ENCODE measurements around the gene CX3CR1. TPM values are rescaled to one million over a fixed set of nuclear protein-coding genes. Genes with fewer than 3 reads are reported as not detected.

CX3CR1 gene
- total and polyA plus RNA-seq, 10 of the 15 experiments (the other 5 are each of a cell fraction or from before 2014, with no cell fraction given), result 0.05 to 0.53 (median 0.15) TPM

GRCh38 chr3:39222462-39222861, 57.4 kb downstream of the CX3CR1 start:
- H3K79me2 ChIP-seq (ENCODE audit: control insufficient read depth, insufficient read depth, low read length), result no peaks in the 10 kb centered on the region
- ChIA-PET POLR2A (no interaction called here), SMC1A (ENCODE audit: uncharacterized antibody, unreplicated experiment) (no interaction called here), RAD21 (ENCODE audit: unreplicated experiment) (no interaction called here), CTCF (no interaction called here)
- intact Hi-C loops (cut with micrococcal nuclease; ENCODE audit: unreplicated experiment) (no loop called here), in situ Hi-C loops (cut with MboI) (no loop called here)
- H3K27me3 ChIP-seq (replicated peaks in 1 of 2; ENCODE audit: control insufficient read depth in 2 of 2, insufficient read depth in 2 of 2, low read length in 1 of 2), result no peaks in the 10 kb centered on the region
- no peaks in the 10 kb centered on the region for H3K9me3 ChIP-seq (replicated peaks; ENCODE audit: control insufficient read depth, insufficient read depth, low read length)
- no peak overlapping the region for H3K4me2 ChIP-seq (ENCODE audit: control insufficient read depth, insufficient read depth)
- H2AFZ ChIP-seq (ENCODE audit: control insufficient read depth, low read depth, low read length), result no peak overlapping the region
- FAIRE-seq, result no peak
- H3K9ac ChIP-seq (ENCODE audit: control insufficient read depth, insufficient read depth, low read length), result no peak overlapping the region
- no peak overlapping the region for H3K4me3 ChIP-seq
- no peak for ATAC-seq
- peaks cover 22% of the 10 kb centered on the region for H3K4me1 ChIP-seq (ENCODE audit: control insufficient read depth, insufficient read depth, low read length)
- no peak overlapping the region for H3K27ac ChIP-seq (ENCODE audit: control insufficient read depth, insufficient read depth)
- H3K36me3 ChIP-seq (ENCODE audit: control insufficient read depth in 2 of 2, insufficient read depth in 2 of 2, low read length in 1 of 2), result no peaks in the 10 kb centered on the region
- no peaks in the 10 kb centered on the region for H4K20me1 ChIP-seq (ENCODE audit: control insufficient read depth, insufficient read depth)
- no TSS peak for BruUV-seq (replicated peaks)
- DNase-seq (ENCODE audit: low read depth, low spot score), result no peak
- 79% methylated on average over 1 of the region's 1 CpG for WGBS (ENCODE audit: insufficient coverage, insufficient replicate concordance, low lambda C conversion rate, missing lambda C conversion rate)
- TF ChIP-seq MYC (IDR thresholded peaks at IDR 0.05; ENCODE audit: insufficient read depth, insufficient read length, insufficient replicate concordance, low read length, severe bottlenecking) (no peak), CBX3 (IDR thresholded peaks at IDR 0.05; ENCODE audit: borderline replicate concordance, low read depth) (no peak), EED (IDR thresholded peaks at IDR 0.05; ENCODE audit: low read depth) (no peak), NFYA (IDR thresholded peaks at IDR 0.05; ENCODE audit: borderline replicate concordance, low read depth, low read length) (no peak), CHD1 (IDR thresholded peaks at IDR 0.05; ENCODE audit: low read depth, low read length) (no peak), PBX3 (IDR thresholded peaks at IDR 0.05; ENCODE audit: insufficient replicate concordance, low read depth, low read length) (no peak), YBX1 (IDR thresholded peaks at IDR 0.05) (no peak), BCLAF1 (IDR thresholded peaks at IDR 0.05) (no peak), NFYB (IDR thresholded peaks at IDR 0.05; ENCODE audit: insufficient read depth, low read depth, low read length) (no peak), NR2C1 (IDR thresholded peaks at IDR 0.05) (no peak), PRDM15 (CRISPR knock-in tag; IDR thresholded peaks at IDR 0.05) (no peak), RB1 (IDR thresholded peaks at IDR 0.05; ENCODE audit: borderline replicate concordance) (no peak), MXI1 (IDR thresholded peaks at IDR 0.05; ENCODE audit: low read depth, low read length) (no peak), IRF5 (IDR thresholded peaks at IDR 0.05; ENCODE audit: borderline replicate concordance) (no peak)
